D721Med (cell line): ENCODE results near the gene USP35.

Experiments
- DNase-seq: peaks from one replicate; pipeline ENCODE4 v3.0.0; 2011; ENCODE audit warnings: low spot score; ENCODE audit not compliant: insufficient read length
- FAIRE-seq: peaks from 2 replicates; lab custom pipeline; 2011; peaks lifted over from hg19 to GRCh38; lab: Jason Lieb, UNC
- TF ChIP-seq, protein P1 (sequence below): IDR thresholded peaks from 2 replicates; pipeline ENCODE4 v1.5.1; 2012; ENCODE audit warnings: mild to moderate bottlenecking, control low read depth; ENCODE audit not compliant: insufficient read depth; ENCODE audit errors: missing control alignments

USP35 gene

DNA sequence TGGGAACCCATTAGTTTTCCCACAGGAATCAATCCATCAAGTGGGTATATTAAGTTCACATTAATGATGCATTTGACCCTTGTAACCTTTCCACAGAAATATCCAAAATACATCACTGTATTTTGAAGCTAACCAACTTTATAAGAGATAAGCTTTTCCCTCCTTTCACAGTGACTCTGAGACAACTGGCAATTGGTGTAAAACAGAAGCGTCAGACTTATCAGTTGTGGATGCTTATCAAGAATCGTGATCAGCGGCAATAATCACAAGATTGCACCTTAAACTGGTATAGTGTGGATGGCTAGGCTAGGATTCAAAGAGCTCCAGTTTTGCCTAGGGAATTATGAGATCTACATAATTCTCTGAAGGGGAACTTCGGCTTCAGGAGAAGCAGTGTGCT, 73.1 kb downstream of the USP35 start:
- DNase-seq (no peak), FAIRE-seq (no peak)
- TF ChIP-seq, protein P1, sequence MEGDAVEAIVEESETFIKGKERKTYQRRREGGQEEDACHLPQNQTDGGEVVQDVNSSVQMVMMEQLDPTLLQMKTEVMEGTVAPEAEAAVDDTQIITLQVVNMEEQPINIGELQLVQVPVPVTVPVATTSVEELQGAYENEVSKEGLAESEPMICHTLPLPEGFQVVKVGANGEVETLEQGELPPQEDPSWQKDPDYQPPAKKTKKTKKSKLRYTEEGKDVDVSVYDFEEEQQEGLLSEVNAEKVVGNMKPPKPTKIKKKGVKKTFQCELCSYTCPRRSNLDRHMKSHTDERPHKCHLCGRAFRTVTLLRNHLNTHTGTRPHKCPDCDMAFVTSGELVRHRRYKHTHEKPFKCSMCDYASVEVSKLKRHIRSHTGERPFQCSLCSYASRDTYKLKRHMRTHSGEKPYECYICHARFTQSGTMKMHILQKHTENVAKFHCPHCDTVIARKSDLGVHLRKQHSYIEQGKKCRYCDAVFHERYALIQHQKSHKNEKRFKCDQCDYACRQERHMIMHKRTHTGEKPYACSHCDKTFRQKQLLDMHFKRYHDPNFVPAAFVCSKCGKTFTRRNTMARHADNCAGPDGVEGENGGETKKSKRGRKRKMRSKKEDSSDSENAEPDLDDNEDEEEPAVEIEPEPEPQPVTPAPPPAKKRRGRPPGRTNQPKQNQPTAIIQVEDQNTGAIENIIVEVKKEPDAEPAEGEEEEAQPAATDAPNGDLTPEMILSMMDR = no peak

DNA sequence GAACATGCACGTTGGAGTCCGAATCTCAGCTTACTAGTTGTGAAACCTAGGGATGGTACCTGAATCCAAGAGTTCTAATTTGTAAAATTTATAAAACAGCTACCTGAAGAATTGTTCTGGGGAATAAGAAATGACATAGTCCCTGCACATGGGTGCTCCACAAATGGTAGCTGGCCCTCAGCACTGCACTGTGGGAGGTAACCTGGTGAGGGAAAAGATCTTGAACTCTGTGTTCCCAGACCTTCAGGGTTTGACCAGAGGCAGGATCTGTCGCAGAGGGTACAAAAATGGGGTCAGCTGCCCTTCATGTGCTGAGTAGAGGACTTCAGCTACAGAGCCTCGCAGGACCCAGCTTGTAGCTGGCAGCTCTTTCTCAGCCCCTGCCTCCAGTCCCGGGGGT, 73.5 kb downstream of the USP35 start:
- FAIRE-seq (no peak), DNase-seq (no peak)
- TF ChIP-seq, protein P1 = no peak

DNA sequence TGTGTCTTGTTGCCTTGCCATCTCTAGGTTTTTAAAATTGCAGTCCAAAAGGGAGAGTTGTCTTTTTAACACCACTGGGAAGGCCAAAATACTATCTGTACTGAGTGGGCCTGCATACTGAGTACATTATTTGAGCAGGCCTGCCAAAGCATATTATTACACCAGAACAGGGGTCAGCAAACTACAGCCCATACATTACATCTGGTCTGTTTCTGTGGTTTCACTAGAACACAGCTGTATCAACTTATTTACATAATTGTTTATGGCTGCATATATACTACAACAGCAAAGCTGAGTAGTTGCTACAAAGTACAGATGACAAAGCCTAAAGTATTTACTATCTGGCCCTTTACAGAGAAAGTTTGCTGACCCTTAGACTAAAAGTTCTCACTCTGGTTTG, 74.0 kb downstream of the USP35 start:
- DNase-seq = no peak
- TF ChIP-seq, protein P1 = no peak
- FAIRE-seq = no peak
